H9 (cell line): ENCODE data around the gene WDR36. TPM values are rescaled to one million over a fixed set of nuclear protein-coding genes. Genes with fewer than 3 reads are reported as not detected.

ENCODE experiments used
- DNase-seq: peaks from one replicate; pipeline ENCODE4 v3.0.0-alpha.2; 2017
- H2AFZ ChIP-seq: one replicate; pipeline ENCODE4 v1.6.1; 2013; ENCODE audit warnings: mild to moderate bottlenecking, low read length, control low read depth, moderate library complexity
- H2AK5ac ChIP-seq: 2 replicates; pipeline ENCODE4 v1.6.1; 2013; ENCODE audit warnings: low read length, control low read depth, mixed read lengths; ENCODE audit not compliant: insufficient read length
- H2BK120ac ChIP-seq: one replicate; pipeline ENCODE4 v1.6.1; 2013; ENCODE audit warnings: low read depth, mild to moderate bottlenecking, low read length, control low read depth, inconsistent platforms; ENCODE audit not compliant: poor library complexity, severe bottlenecking
- H2BK12ac ChIP-seq: 2 replicates; pipeline ENCODE4 v1.6.1; 2013; ENCODE audit warnings: low read length, control low read depth, mixed read lengths, low read depth; ENCODE audit not compliant: insufficient read length
- H2BK15ac ChIP-seq: 2 replicates; pipeline ENCODE4 v1.6.1; 2013; ENCODE audit warnings: low read depth, low read length, control low read depth
- H2BK20ac ChIP-seq: one replicate; pipeline ENCODE4 v1.6.1; 2013; ENCODE audit warnings: low read depth, mild to moderate bottlenecking, low read length, control low read depth, inconsistent platforms; ENCODE audit not compliant: poor library complexity, severe bottlenecking
- H2BK5ac ChIP-seq: 2 replicates; pipeline ENCODE4 v1.6.1; 2013; ENCODE audit warnings: low read length, control low read depth, mixed read lengths; ENCODE audit not compliant: insufficient read length
- H3K14ac ChIP-seq: 2 replicates; pipeline ENCODE4 v1.6.1; 2013; ENCODE audit warnings: low read length, control low read depth; ENCODE audit not compliant: insufficient read depth
- H3K18ac ChIP-seq: 2 replicates; pipeline ENCODE4 v1.6.1; 2013; ENCODE audit warnings: low read depth, mild to moderate bottlenecking, mixed read lengths, low read length, control low read depth; ENCODE audit not compliant: insufficient read length
- H3K23ac ChIP-seq: 2 replicates; pipeline ENCODE4 v1.6.1; 2013; ENCODE audit warnings: low read length, control low read depth, mixed read lengths, low read depth; ENCODE audit not compliant: insufficient read length
- H3K23me2 ChIP-seq: 2 replicates; pipeline ENCODE4 v1.6.1; 2013; ENCODE audit warnings: low read depth, mild to moderate bottlenecking, mixed read lengths, low read length, control low read depth; ENCODE audit not compliant: insufficient read length, poor library complexity, severe bottlenecking
- H3K27ac ChIP-seq: 2 replicates; pipeline ENCODE4 v1.5.1; 2013; ENCODE audit warnings: low read length, control low read depth, mixed read lengths, low read depth; ENCODE audit not compliant: insufficient read length
- H3K27me3 ChIP-seq: 2 replicates; pipeline ENCODE4 v1.6.1; 2013; ENCODE audit warnings: low read length, control low read depth, inconsistent platforms; ENCODE audit not compliant: insufficient read depth
- H3K4ac ChIP-seq: 2 replicates; pipeline ENCODE4 v1.6.1; 2013; ENCODE audit warnings: low read depth, mild to moderate bottlenecking, control low read depth, inconsistent platforms, low read length, moderate library complexity
- H3K4me1 ChIP-seq: 2 replicates; pipeline ENCODE4 v1.6.1; 2013; ENCODE audit warnings: low read length, control low read depth, inconsistent platforms; ENCODE audit not compliant: insufficient read depth
- H3K4me2 ChIP-seq: 2 replicates; pipeline ENCODE4 v1.6.1; 2013; ENCODE audit warnings: low read length, control low read depth, mixed read lengths; ENCODE audit not compliant: insufficient read length, insufficient read depth
- H3K56ac ChIP-seq: 2 replicates; pipeline ENCODE4 v1.6.1; 2013; ENCODE audit warnings: low read depth, mild to moderate bottlenecking, mixed read lengths, low read length, control low read depth; ENCODE audit not compliant: insufficient read length
- H3K79me1 ChIP-seq: 2 replicates; pipeline ENCODE4 v1.6.1; 2013; ENCODE audit warnings: low read depth, mild to moderate bottlenecking, moderate library complexity, low read length, control low read depth, inconsistent platforms; ENCODE audit not compliant: insufficient read depth, poor library complexity, severe bottlenecking
- H3K79me2 ChIP-seq: 2 replicates; pipeline ENCODE4 v1.6.1; 2013; ENCODE audit warnings: low read length, control low read depth, inconsistent platforms; ENCODE audit not compliant: insufficient read depth
- H3K9ac ChIP-seq: 2 replicates; pipeline ENCODE4 v1.6.1; 2013; ENCODE audit warnings: low read length, control low read depth, mixed read lengths; ENCODE audit not compliant: insufficient read length; ENCODE audit errors: extremely low read depth
- H3K9me3 ChIP-seq: one replicate; pipeline ENCODE4 v1.6.1; 2013; ENCODE audit warnings: low read depth, low read length, inconsistent platforms; ENCODE audit not compliant: control insufficient read depth
- H3T11ph ChIP-seq: one replicate; pipeline ENCODE4 v1.6.1; 2013; ENCODE audit warnings: mild to moderate bottlenecking, low read length, control low read depth, inconsistent platforms
- H4K20me1 ChIP-seq: one replicate; pipeline ENCODE4 v1.6.1; 2013; ENCODE audit not compliant: control insufficient read depth, insufficient read length, insufficient read depth
- H4K5ac ChIP-seq: 2 replicates; pipeline ENCODE4 v1.6.1; 2013; ENCODE audit warnings: low read depth, mild to moderate bottlenecking, mixed read lengths, low read length, control low read depth; ENCODE audit not compliant: insufficient read length
- H4K8ac ChIP-seq: replicated peaks from 2 replicates; pipeline ENCODE4 v1.6.1; 2013; ENCODE audit warnings: low read length, control low read depth, mixed read lengths, low read depth; ENCODE audit not compliant: insufficient read length
- H4K91ac ChIP-seq: 2 replicates; pipeline ENCODE4 v1.6.1; 2013; ENCODE audit warnings: low read depth, mild to moderate bottlenecking, moderate library complexity, mixed read lengths, low read length, control low read depth; ENCODE audit not compliant: insufficient read length
- H3K27ac Mint-ChIP-seq, 3 experiments: 2 replicates in 2 of 3; 3 replicates in 1 of 3; pipeline ENCODE4 v1.8.0; 2020 to 2021; ENCODE audit warnings: mixed read lengths in 3 of 3, mild to moderate bottlenecking in 1 of 3, moderate library complexity in 1 of 3
- H3K27me3 Mint-ChIP-seq: 2 replicates; pipeline ENCODE4 v1.8.0; 2021; ENCODE audit warnings: low read depth, mild to moderate bottlenecking, moderate library complexity, mixed read lengths
- H3K36me3 Mint-ChIP-seq, 3 experiments: 2 replicates in 2 of 3; 3 replicates in 1 of 3; pipeline ENCODE4 v1.8.0; 2020 to 2021; ENCODE audit warnings: low read depth in 3 of 3, mixed read lengths in 3 of 3; ENCODE audit not compliant: insufficient read depth in 1 of 3
- H3K4me1 Mint-ChIP-seq, 2 experiments: 2 replicates each; pipeline ENCODE4 v1.8.0; 2020; ENCODE audit warnings: mixed read lengths in 2 of 2
- H3K4me3 Mint-ChIP-seq, 2 experiments: 2 replicates in 1 of 2; 3 replicates in 1 of 2; pipeline ENCODE4 v1.8.0; 2020 to 2021; ENCODE audit warnings: mild to moderate bottlenecking in 2 of 2, mixed read lengths in 2 of 2, moderate library complexity in 1 of 2
- H3K9me3 Mint-ChIP-seq, 2 experiments: 2 replicates in 1 of 2; 3 replicates in 1 of 2; pipeline ENCODE4 v1.8.0; 2020; ENCODE audit warnings: mild to moderate bottlenecking in 2 of 2, mixed read lengths in 2 of 2, moderate library complexity in 1 of 2
- WGBS: extraction: QIAGEN DNeasy Blood & Tissue Kit; methylation state at CpG from one replicate; pipeline ENCODE4 v1.1.7; 2013; ENCODE audit warnings: missing lambda C conversion rate, low lambda C conversion rate, mixed read lengths; ENCODE audit not compliant: insufficient read length; ENCODE audit errors: extremely low coverage; 5-methylcytosine and 5-hydroxymethylcytosine counted together
- total RNA-seq: library from RNA; stranded (reverse); gene quantifications from 2 replicates; pipeline ENCODE4 v1.2.1, GENCODE V29; 2021
- TF ChIP-seq, protein P1 (sequence below): fragments of 200-600 bp; sonication (generic); conservative IDR thresholded peaks from 3 replicates; pipeline ENCODE4 v1.8.0; 2021; ENCODE audit warnings: antibody characterized with exemption, mild to moderate bottlenecking

The WDR36 gene
- total RNA-seq, 1 experiment from 2014 or later = 42.0 TPM

DNA sequence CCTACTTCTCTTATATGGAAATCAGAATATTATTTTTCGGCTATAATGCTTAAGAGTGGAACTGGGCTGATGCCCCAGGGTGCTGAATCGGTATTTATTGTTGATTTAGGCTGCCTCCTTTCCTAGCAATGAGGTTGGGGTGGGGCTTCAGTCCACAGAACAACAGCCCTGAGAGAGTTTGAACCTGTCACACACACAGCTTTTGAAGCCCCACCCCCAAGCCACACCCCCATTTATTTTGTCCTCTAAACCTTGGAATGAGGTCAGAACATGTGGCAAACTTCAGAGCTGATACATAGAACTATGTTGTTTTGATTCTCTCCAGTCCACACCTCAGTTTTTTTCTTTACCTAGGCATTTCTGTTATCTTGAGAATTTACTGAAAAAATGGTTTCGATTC is 80.4 kb downstream of the WDR36 start:
- Mint-ChIP-seq H3K27me3 (no peaks in the 10 kb centered on the region), H3K4me3 (no peak overlapping the region), H3K4me1 (peaks cover 3 to 4% of the 10 kb centered on the region in 2 experiments), H3K9me3 (no peaks in the 10 kb centered on the region), H3K27ac (no peak overlapping the region), H3K36me3 (no peaks in the 10 kb centered on the region)
- no peak overlapping the region for H3K9ac ChIP-seq
- DNase-seq = peak; percentile 63
- no peaks in the 10 kb centered on the region for H3K79me1 ChIP-seq
- no peak overlapping the region for H4K8ac ChIP-seq
- no peak overlapping the region for H3K4ac ChIP-seq
- no peak overlapping the region for H3K4me2 ChIP-seq
- WGBS = no CpG with 5 or more reads among the region's 3 CpGs
- H4K5ac ChIP-seq = no peak overlapping the region
- H3K14ac ChIP-seq = no peak overlapping the region
- no peak overlapping the region for H3K27ac ChIP-seq
- no peak overlapping the region for H2BK120ac ChIP-seq
- no peak overlapping the region for H3K56ac ChIP-seq
- no peak overlapping the region for H2BK12ac ChIP-seq
- no peak overlapping the region for H2AK5ac ChIP-seq
- H3K9me3 ChIP-seq = no peaks in the 10 kb centered on the region
- H3K79me2 ChIP-seq = no peaks in the 10 kb centered on the region
- no peaks in the 10 kb centered on the region for H4K20me1 ChIP-seq
- no peak overlapping the region for H2BK20ac ChIP-seq
- TF ChIP-seq, protein P1, sequence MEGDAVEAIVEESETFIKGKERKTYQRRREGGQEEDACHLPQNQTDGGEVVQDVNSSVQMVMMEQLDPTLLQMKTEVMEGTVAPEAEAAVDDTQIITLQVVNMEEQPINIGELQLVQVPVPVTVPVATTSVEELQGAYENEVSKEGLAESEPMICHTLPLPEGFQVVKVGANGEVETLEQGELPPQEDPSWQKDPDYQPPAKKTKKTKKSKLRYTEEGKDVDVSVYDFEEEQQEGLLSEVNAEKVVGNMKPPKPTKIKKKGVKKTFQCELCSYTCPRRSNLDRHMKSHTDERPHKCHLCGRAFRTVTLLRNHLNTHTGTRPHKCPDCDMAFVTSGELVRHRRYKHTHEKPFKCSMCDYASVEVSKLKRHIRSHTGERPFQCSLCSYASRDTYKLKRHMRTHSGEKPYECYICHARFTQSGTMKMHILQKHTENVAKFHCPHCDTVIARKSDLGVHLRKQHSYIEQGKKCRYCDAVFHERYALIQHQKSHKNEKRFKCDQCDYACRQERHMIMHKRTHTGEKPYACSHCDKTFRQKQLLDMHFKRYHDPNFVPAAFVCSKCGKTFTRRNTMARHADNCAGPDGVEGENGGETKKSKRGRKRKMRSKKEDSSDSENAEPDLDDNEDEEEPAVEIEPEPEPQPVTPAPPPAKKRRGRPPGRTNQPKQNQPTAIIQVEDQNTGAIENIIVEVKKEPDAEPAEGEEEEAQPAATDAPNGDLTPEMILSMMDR = no peak
- H2BK15ac ChIP-seq = no peak overlapping the region
- H4K91ac ChIP-seq = no peak overlapping the region
- H3K18ac ChIP-seq = no peak overlapping the region
- H2AFZ ChIP-seq = no peak overlapping the region
- H3K4me1 ChIP-seq = no peaks in the 10 kb centered on the region
- H3K27me3 ChIP-seq = no peaks in the 10 kb centered on the region
- no peaks in the 10 kb centered on the region for H3K23me2 ChIP-seq
- H3K23ac ChIP-seq = no peak overlapping the region
- H3T11ph ChIP-seq = no peak overlapping the region
- no peak overlapping the region for H2BK5ac ChIP-seq
